ENCODE measurements around the gene FERMT3. TPM values are rescaled to one million over a fixed set of nuclear protein-coding genes. Genes with fewer than 3 reads are reported as not detected.

The FERMT3 gene
- total RNA-seq, 1 donor from 2014 or later = 0.53 TPM

- Histone ChIP-seq H3K36me3 (ENCODE audit: control insufficient read depth, insufficient read depth, low read length) (peaks cover 1% of the 10 kb centered on the region), H3K4me3 (ENCODE audit: low read depth, low read length) (no peak overlapping the region), H3K27me3 (ENCODE audit: control insufficient read depth, insufficient read depth, low read length) (no peaks in the 10 kb centered on the region)
- TF ChIP-seq CTCF (IDR thresholded peaks at IDR 0.05; ENCODE audit: insufficient read depth, low read length, severe bottlenecking) = peak; percentile 22
- DNase-seq (ENCODE audit: low read depth) (peak; percentile 81), FAIRE-seq (peak; percentile 93)
These were observed 31.0 kb downstream of the FERMT3 start for GRCh38 chr11:64237484-64237951.

- H3K36me3 ChIP-seq (ENCODE audit: control insufficient read depth, insufficient read depth, low read length) = peaks cover 3% of the 10 kb centered on the region
- H3K4me3 ChIP-seq (ENCODE audit: low read depth, low read length) = no peak overlapping the region
- FAIRE-seq (no peak), DNase-seq (ENCODE audit: low read depth) (no peak)
- no peaks in the 10 kb centered on the region for H3K27me3 ChIP-seq (ENCODE audit: control insufficient read depth, insufficient read depth, low read length)
- no peak for TF ChIP-seq CTCF (IDR thresholded peaks at IDR 0.05; ENCODE audit: insufficient read depth, low read length, severe bottlenecking)
These were observed 31.6 kb downstream of the FERMT3 start for GRCh38 chr11:64238076-64238475.

- FAIRE-seq (no peak), DNase-seq (ENCODE audit: low read depth) (no peak)
- no peak for TF ChIP-seq CTCF (IDR thresholded peaks at IDR 0.05; ENCODE audit: insufficient read depth, low read length, severe bottlenecking)
These were observed 32.5 kb downstream of the FERMT3 start for GRCh38 chr11:64238999-64239398.

GRCh38 chr11:64239662-64240434, 33.3 kb downstream of the FERMT3 start:
- no peak for FAIRE-seq
- Histone ChIP-seq H3K36me3 (ENCODE audit: control insufficient read depth, insufficient read depth, low read length) (peaks cover 11% of the 10 kb centered on the region), H3K27me3 (ENCODE audit: control insufficient read depth, insufficient read depth, low read length) (no peaks in the 10 kb centered on the region), H3K4me3 (ENCODE audit: low read depth, low read length) (no peak overlapping the region)
- no peak for DNase-seq (ENCODE audit: low read depth)
- TF ChIP-seq CTCF (IDR thresholded peaks at IDR 0.05; ENCODE audit: insufficient read depth, low read length, severe bottlenecking) = no peak

More at GRCh38 chr11:64238999-64239398, 32.5 kb downstream of the FERMT3 start:
- Histone ChIP-seq H3K36me3 (ENCODE audit: control insufficient read depth, insufficient read depth, low read length) (peaks cover 8% of the 10 kb centered on the region), H3K4me3 (ENCODE audit: low read depth, low read length) (no peak overlapping the region), H3K27me3 (ENCODE audit: control insufficient read depth, insufficient read depth, low read length) (no peaks in the 10 kb centered on the region)

GRCh38 chr11:64240435-64241240, 34.1 kb downstream of the FERMT3 start, which contains the start of gene FKBP2:
TSS of gene FKBP2 (plus strand) at chr11:64241095. CDS start at chr11:64242388, 1,293 bp downstream.
- no peak for TF ChIP-seq CTCF (IDR thresholded peaks at IDR 0.05; ENCODE audit: insufficient read depth, low read length, severe bottlenecking)

More at GRCh38 chr11:64240435-64241240, 34.1 kb downstream of the FERMT3 start, which contains the start of gene FKBP2:
- peak; percentile 97 for DNase-seq (ENCODE audit: low read depth)
- Histone ChIP-seq H3K4me3 (ENCODE audit: low read depth, low read length) (peak within 1 kb of the TSS; percentile 90), H3K36me3 (ENCODE audit: control insufficient read depth, insufficient read depth, low read length) (peaks cover 13% of the 10 kb centered on the region), H3K27me3 (ENCODE audit: control insufficient read depth, insufficient read depth, low read length) (no peaks in the 10 kb centered on the region)
- FAIRE-seq = no peak
